Coronary artery (tissue), 2 donors: Measurements from ENCODE around the gene PLK2.

Experiments used
- DNase-seq: peaks from one replicate; pipeline ENCODE4 v3.0.0-alpha.2; 2017; ENCODE audit warnings: low spot score
- H3K27ac ChIP-seq, 2 donors: fragments of 200-600 bp; sonication (generic); one replicate each; pipeline ENCODE4 v1.5.1; 2016 to 2019
- H3K4me3 ChIP-seq: fragments of 200-600 bp; sonication (generic); 2 replicates; pipeline ENCODE4 v1.5.1; 2016; ENCODE audit warnings: mild to moderate bottlenecking, moderate library complexity
- CTCF ChIP-seq: fragments of 200-600 bp; sonication (generic); IDR thresholded peaks from one replicate; pipeline ENCODE4 v1.5.1; 2019; ENCODE audit warnings: antibody characterized with exemption

PLK2 gene

GRCh38 chr5:58456026-58456425 lies 3.9 kb downstream of the PLK2 start:
- Histone ChIP-seq H3K27ac (peak overlapping the region in 1 of 2 donors; percentile 29), H3K4me3 (peak overlapping the region; percentile 93)
- TF ChIP-seq CTCF, result no peak
- DNase-seq, result no peak

GRCh38 chr5:58455480-58455879 lies 4.4 kb downstream of the PLK2 start:
- H3K4me3 ChIP-seq, result peak overlapping the region; percentile 93
- no peak for TF ChIP-seq CTCF
- peak overlapping the region; percentile 4 to 38 for H3K27ac ChIP-seq
- no peak for DNase-seq

GRCh38 chr5:58455066-58455465 lies 4.8 kb downstream of the PLK2 start:
- TF ChIP-seq CTCF, result no peak
- DNase-seq, result no peak
- Histone ChIP-seq H3K4me3 (peak overlapping the region; percentile 93), H3K27ac (peak overlapping the region; percentile 4 to 11)

- TF ChIP-seq CTCF, result no peak
- H3K4me3 ChIP-seq, result no peak overlapping the region
- DNase-seq, result no peak
- H3K27ac ChIP-seq, result no peak overlapping the region
Measured at GRCh38 chr5:58454025-58454424, 5.9 kb downstream of the PLK2 start.

- H3K27ac ChIP-seq, result no peak overlapping the region
- DNase-seq, result no peak
- TF ChIP-seq CTCF, result no peak
- no peak overlapping the region for H3K4me3 ChIP-seq
Measured at GRCh38 chr5:58453306-58453705, 6.6 kb downstream of the PLK2 start.

- no peak for DNase-seq
- H3K4me3 ChIP-seq, result no peak overlapping the region
- TF ChIP-seq CTCF, result no peak
- H3K27ac ChIP-seq, result no peak overlapping the region
Measured at GRCh38 chr5:58452566-58453258, 7.2 kb downstream of the PLK2 start.
